Endothelial cell of umbilical vein (primary cell): ENCODE results near the gene SHISA9. TPM values are rescaled to one million over a fixed set of nuclear protein-coding genes. Genes with fewer than 3 reads are reported as not detected.

ENCODE experiments used
- BruUV-seq: library from RNA; stranded (reverse); fragments of 400-500 nt; replicated peaks from 2 replicates; lab custom pipeline; 2021; lab: Mats Ljungman, UMichigan
- CTCF ChIA-PET: fragments of 300-600, 350-600 bp; sonication (Branson Sonifier 250); formaldehyde crosslinking; loops from one replicate; lab custom pipeline; 2021; ENCODE audit warnings: antibody characterized with exemption, inconsistent platforms; lab: Charles Lee
- POLR2A ChIA-PET: fragments of 300-600, 350-600 bp; sonication (Branson Sonifier 250); formaldehyde crosslinking; loops from one replicate; lab custom pipeline; 2021; ENCODE audit warnings: antibody characterized with exemption, inconsistent platforms; lab: Charles Lee
- DNase-seq: peaks from one replicate; pipeline ENCODE4 v3.0.0-alpha.2; 2011; ENCODE audit warnings: low read depth, low spot score
- FAIRE-seq: peaks from 2 replicates; lab custom pipeline; 2011; peaks lifted over from hg19 to GRCh38; lab: Jason Lieb, UNC
- H2AFZ ChIP-seq: 2 replicates; pipeline ENCODE4 v1.6.0; 2012; ENCODE audit warnings: low read depth, low read length, control low read depth, inconsistent platforms
- H3K27ac ChIP-seq: 2 replicates; pipeline ENCODE4 v1.5.1; 2011; ENCODE audit warnings: low read depth, mild to moderate bottlenecking, control low read depth, low read length, moderate library complexity; ENCODE audit not compliant: insufficient read depth
- H3K27me3 ChIP-seq, 2 experiments: 2 replicates each; pipeline versions ENCODE4 v1.6.0 to v1.6.1; 2011; ENCODE audit warnings: low read length in 2 of 2, mixed read lengths in 1 of 2; ENCODE audit not compliant: control insufficient read depth in 2 of 2, insufficient read depth in 2 of 2
- H3K36me3 ChIP-seq, 2 experiments: 2 replicates in 1 of 2; 3 replicates in 1 of 2; pipeline ENCODE4 v1.5.1; 2011; ENCODE audit warnings: low read length in 2 of 2, mild to moderate bottlenecking in 1 of 2, moderate library complexity in 1 of 2; ENCODE audit not compliant: control insufficient read depth in 2 of 2, insufficient read depth in 2 of 2; ENCODE audit errors: extremely low read depth in 1 of 2
- H3K4me1 ChIP-seq: 3 replicates; pipeline ENCODE4 v1.5.1; 2011; ENCODE audit warnings: mild to moderate bottlenecking, low read length; ENCODE audit not compliant: control insufficient read depth, insufficient read depth; ENCODE audit errors: extremely low read depth
- H3K4me2 ChIP-seq: 2 replicates; pipeline ENCODE4 v1.6.1; 2011; ENCODE audit warnings: low read length, control low read depth, mixed read lengths; ENCODE audit not compliant: insufficient read depth
- H3K4me3 ChIP-seq, 3 experiments: fragments of 200-600 bp in 1 of 3; sonication (generic), shearing (Covaris generic) in 1 of 3; replicated peaks in 1 of 3; 2 replicates each; pipeline ENCODE4 v1.5.1; 2011 to 2016; ENCODE audit warnings: control low read depth in 3 of 3, low read length in 3 of 3, mild to moderate bottlenecking in 2 of 3, inconsistent platforms in 1 of 3, low read depth in 1 of 3, moderate library complexity in 1 of 3; ENCODE audit not compliant: insufficient read depth in 1 of 3
- H3K79me2 ChIP-seq: 2 replicates; pipeline ENCODE4 v1.6.0; 2012; ENCODE audit warnings: low read length, inconsistent platforms; ENCODE audit not compliant: control insufficient read depth, insufficient read depth
- H3K9ac ChIP-seq: replicated peaks from 2 replicates; pipeline ENCODE3; 2011; ENCODE audit warnings: low read length, control low read depth; ENCODE audit not compliant: insufficient read depth; ENCODE audit errors: extremely low read depth
- H3K9me1 ChIP-seq: replicated peaks from 3 replicates; pipeline ENCODE4 v1.6.0; 2011; ENCODE audit warnings: mild to moderate bottlenecking, low read length; ENCODE audit not compliant: control insufficient read depth, insufficient read depth; ENCODE audit errors: extremely low read depth
- H3K9me3 ChIP-seq: replicated peaks from 2 replicates; pipeline ENCODE4 v1.5.1; 2012; ENCODE audit warnings: low read length, inconsistent platforms; ENCODE audit not compliant: control insufficient read depth, insufficient read depth
- H4K20me1 ChIP-seq: replicated peaks from 2 replicates; pipeline ENCODE3; 2011; ENCODE audit warnings: mild to moderate bottlenecking, low read length; ENCODE audit not compliant: control insufficient read depth, insufficient read depth; ENCODE audit errors: extremely low read depth
- CTCF ChIP-seq, 2 donors: IDR thresholded peaks; 1 replicate in 1 of 2; 2 replicates in 1 of 2; pipeline ENCODE4 v1.5.1; 2011; ENCODE audit warnings: low read length in 2 of 2, mild to moderate bottlenecking in 2 of 2, moderate library complexity in 2 of 2, control low read depth in 1 of 2, inconsistent platforms in 1 of 2, low read depth in 1 of 2; ENCODE audit not compliant: insufficient read depth in 1 of 2; ENCODE audit errors: extremely low read depth in 1 of 2
- EZH2 ChIP-seq: IDR thresholded peaks from 2 replicates; pipeline ENCODE4 v1.6.1; 2012; ENCODE audit warnings: borderline replicate concordance, low read depth, mild to moderate bottlenecking, moderate library complexity, low read length, inconsistent platforms; ENCODE audit not compliant: severe bottlenecking
- FOS ChIP-seq: IDR thresholded peaks from 2 replicates; pipeline ENCODE4 v1.6.1; 2011; ENCODE audit warnings: mild to moderate bottlenecking, low read length, moderate library complexity, borderline replicate concordance; ENCODE audit not compliant: insufficient read depth
- GATA2 ChIP-seq: IDR thresholded peaks from 2 replicates; pipeline ENCODE4 v1.7.0; 2011; ENCODE audit warnings: low read depth, mild to moderate bottlenecking, moderate library complexity, mixed read lengths, low read length; ENCODE audit not compliant: insufficient read length, insufficient read depth
- JUN ChIP-seq: IDR thresholded peaks from 2 replicates; pipeline ENCODE4 v1.6.1; 2011; ENCODE audit warnings: borderline replicate concordance, low read depth; ENCODE audit not compliant: insufficient read length, insufficient read depth
- MAX ChIP-seq: IDR thresholded peaks from 2 replicates; pipeline ENCODE4 v1.6.1; 2011; ENCODE audit not compliant: insufficient read depth, insufficient read length
- MYC ChIP-seq: IDR thresholded peaks from one replicate; pipeline ENCODE4 v1.6.1; 2011; ENCODE audit warnings: mild to moderate bottlenecking, low read depth, low read length
- POLR2A ChIP-seq: IDR thresholded peaks from 2 replicates; pipeline ENCODE4 v1.6.1; 2012; ENCODE audit warnings: low read depth, mild to moderate bottlenecking, control low read depth, low read length
- POLR2AphosphoS5 ChIP-seq: IDR thresholded peaks from 2 replicates; pipeline ENCODE4 v1.6.1; 2012; ENCODE audit warnings: low read depth, mild to moderate bottlenecking, control low read depth, low read length, moderate library complexity; ENCODE audit not compliant: insufficient read depth
- dilution Hi-C: fragments of 300-500 bp; cut with MboI; formaldehyde crosslinking; loops from one replicate; pipeline ENCODE4 v1.15.0; 2019; ENCODE audit warnings: low sequenced_read_pairs; ENCODE audit not compliant: extremely low pct_ligation_motif_present
- intact Hi-C: fragments of 100-400 bp; cut with micrococcal nuclease; formaldehyde crosslinking; loops from one replicate; pipeline ENCODE4 v1.10.0; 2022
- polyA plus RNA-seq, 4 experiments: library from polyadenylated mRNA; depleted of rRNA in 3 of 4; stranded (reverse) in 3 of 4; unstranded in 1 of 4; fragments of >200 nt; gene quantifications; 2 replicates each; pipeline versions ENCODE4 v1.2.1 to v1.2.3, GENCODE V29; 2011 to 2012; ENCODE audit warnings: missing spikeins in 1 of 4
- total RNA-seq: library from RNA; stranded (reverse); gene quantifications from 2 replicates; pipeline ENCODE4 v1.2.3, GENCODE V29; 2021

Gene SHISA9
- total and polyA plus RNA-seq, 2 donors (not counting 3 experiments of a cell fraction or from before 2014, with no cell fraction given) = not detected

GRCh38 chr16:13093661-13094060, 192.3 kb downstream of the SHISA9 start:
- Histone ChIP-seq H3K9ac (no peak overlapping the region), H3K27me3 (no peaks in the 10 kb centered on the region), H3K79me2 (no peaks in the 10 kb centered on the region), H3K36me3 (no peaks in the 10 kb centered on the region), H4K20me1 (no peaks in the 10 kb centered on the region), H3K4me1 (no peaks in the 10 kb centered on the region), H3K9me3 (peaks cover 8% of the 10 kb centered on the region), H3K9me1 (no peaks in the 10 kb centered on the region), H3K4me3 (no peak overlapping the region), H3K27ac (no peak overlapping the region), H3K4me2 (no peak overlapping the region), H2AFZ (no peak overlapping the region)
- intact Hi-C loops (no loop called here), dilution Hi-C loops (no loop called here)
- ChIA-PET CTCF (no interaction called here), POLR2A (no interaction called here)
- TF ChIP-seq FOS (no peak), MAX (no peak), CTCF (IDR thresholded peaks at IDR 0.05; ENCODE audit: extremely low read depth in 1 of 2, insufficient read depth in 1 of 2, low read depth in 1 of 2, low read length in 2 of 2) (no peak), GATA2 (no peak), JUN (no peak), POLR2A (no peak), EZH2 (no peak), MYC (no peak), POLR2AphosphoS5 (no peak)
- FAIRE-seq (no peak), DNase-seq (no peak)
- no TSS peak for BruUV-seq
